H1 (cell line): ENCODE results near the gene MAPKAPK2. TPM values are rescaled to one million over a fixed set of nuclear protein-coding genes. Genes with fewer than 3 reads are reported as not detected.

Experiments
- KDM5A ChIP-seq: fragments of 200-600 bp; IDR thresholded peaks from 2 replicates; pipeline ENCODE4 v1.7.1; 2012; ENCODE audit warnings: mild to moderate bottlenecking, low read length, inconsistent platforms, mixed read lengths
- RNF2 ChIP-seq: fragments of 200-900, 300-1000 bp; sonication (generic); IDR thresholded peaks from 2 replicates; pipeline ENCODE4 v1.7.1; 2016; ENCODE audit warnings: borderline replicate concordance, low read depth, mild to moderate bottlenecking, antibody characterized with exemption, low read length; ENCODE audit not compliant: poor library complexity, severe bottlenecking; ENCODE audit errors: missing control alignments
- SRF ChIP-seq: IDR thresholded peaks from 2 replicates; pipeline ENCODE4 v1.6.1; 2011; ENCODE audit warnings: mild to moderate bottlenecking, low read depth, low read length, moderate library complexity
- SUZ12 ChIP-seq: fragments of 200-600 bp; sonication (generic); IDR thresholded peaks from 2 replicates; pipeline ENCODE4 v1.6.1; 2012; ENCODE audit warnings: mild to moderate bottlenecking, inconsistent platforms, low read length, moderate library complexity, mixed read lengths
- TEAD4 ChIP-seq: IDR thresholded peaks from 2 replicates; pipeline ENCODE4 v1.6.1; 2012; ENCODE audit warnings: low read depth, low read length, inconsistent platforms, mixed read lengths
- polyA plus RNA-seq, 7 experiments: library from polyadenylated mRNA; depleted of rRNA in 3 of 7; stranded (reverse) in 5 of 7; unstranded in 2 of 7; fragments of >200 nt in 5 of 7; fragments of 200-250 nt in 2 of 7; gene quantifications; 1 replicate in 5 of 7; 2 replicates in 1 of 7; 4 replicates in 1 of 7; pipeline versions ENCODE4 v1.2.1 to v1.2.3, GENCODE V29; 2011 to 2013; ENCODE audit warnings: missing spikeins in 2 of 7, mixed read lengths in 2 of 7
- total RNA-seq: library from RNA; stranded (reverse); fragmentation: NEBNext Ultra II Directional; extraction: Animal tissue kit (Norgen Biotek cat#: 25700); gene quantifications from 2 replicates; pipeline ENCODE4 v1.2.1, GENCODE V29; 2021

The MAPKAPK2 gene
- total and polyA plus RNA-seq, 2 of the 8 experiments (the other 6 are each of a cell fraction or from before 2014, with no cell fraction given) = 27.5 to 44.9 TPM

GRCh38 chr1:206693592-206693991 lies 8.9 kb downstream of the MAPKAPK2 start (continued):
- TF ChIP-seq RNF2 = no peak
- TF ChIP-seq KDM5A = no peak
- TF ChIP-seq SRF = no peak
- TF ChIP-seq TEAD4 = no peak
- TF ChIP-seq SUZ12 = no peak
